Measurements from ENCODE around the gene VGLL2.
"Not testable (repeated sequence)": the region's sequence is repeated elsewhere in the genome, so short reads cannot be mapped to it uniquely, and the experiment has no call there.

The VGLL2 gene, protein sequence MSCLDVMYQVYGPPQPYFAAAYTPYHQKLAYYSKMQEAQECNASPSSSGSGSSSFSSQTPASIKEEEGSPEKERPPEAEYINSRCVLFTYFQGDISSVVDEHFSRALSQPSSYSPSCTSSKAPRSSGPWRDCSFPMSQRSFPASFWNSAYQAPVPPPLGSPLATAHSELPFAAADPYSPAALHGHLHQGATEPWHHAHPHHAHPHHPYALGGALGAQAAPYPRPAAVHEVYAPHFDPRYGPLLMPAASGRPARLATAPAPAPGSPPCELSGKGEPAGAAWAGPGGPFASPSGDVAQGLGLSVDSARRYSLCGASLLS

DNA sequence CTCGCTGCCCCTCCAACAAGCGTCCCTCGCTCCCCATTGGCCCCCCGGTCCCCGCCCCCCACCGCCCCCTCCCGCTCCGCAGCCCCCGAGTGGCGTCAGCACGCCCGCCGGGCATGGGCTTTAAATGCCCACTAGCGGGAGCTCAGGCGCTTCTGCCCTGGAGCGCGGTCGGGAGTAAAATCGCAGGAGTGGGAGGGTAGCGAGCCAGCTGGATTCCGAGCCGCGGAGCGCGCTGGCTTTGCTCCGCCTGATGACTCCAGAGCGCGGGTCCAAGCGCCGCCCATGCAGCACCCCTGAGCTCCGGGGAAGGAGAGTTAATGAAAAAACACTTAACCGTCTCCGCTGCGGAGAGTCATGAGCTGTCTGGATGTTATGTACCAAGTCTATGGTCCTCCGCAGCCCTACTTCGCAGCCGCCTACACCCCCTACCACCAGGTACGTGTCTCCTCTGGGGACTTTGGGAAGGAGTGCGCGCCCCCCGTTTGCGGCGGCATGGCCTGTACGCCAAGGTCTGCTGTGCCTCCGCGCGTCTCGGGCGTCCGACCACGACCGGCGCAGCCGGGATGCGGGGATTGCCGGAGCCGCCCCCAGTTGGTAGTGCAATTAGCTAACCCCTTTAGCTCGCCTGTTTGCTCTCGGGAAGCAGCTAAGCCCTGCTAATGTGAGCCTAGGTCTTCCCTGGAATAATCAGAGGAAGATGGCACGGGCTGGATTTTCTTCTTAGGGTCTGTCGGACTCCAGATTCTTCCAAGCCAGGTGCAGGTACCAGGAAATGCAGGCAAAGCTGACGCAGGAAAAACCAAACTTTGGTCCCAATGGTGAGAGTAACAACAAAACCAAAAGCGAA lies at the start of gene VGLL2:
Gene VGLL2 (plus strand): TSS at position 149 of the 847 bp plus-strand sequence. CDS start 206 bp downstream, at position 355.
- DNase-seq = peak; percentile 6

DNA sequence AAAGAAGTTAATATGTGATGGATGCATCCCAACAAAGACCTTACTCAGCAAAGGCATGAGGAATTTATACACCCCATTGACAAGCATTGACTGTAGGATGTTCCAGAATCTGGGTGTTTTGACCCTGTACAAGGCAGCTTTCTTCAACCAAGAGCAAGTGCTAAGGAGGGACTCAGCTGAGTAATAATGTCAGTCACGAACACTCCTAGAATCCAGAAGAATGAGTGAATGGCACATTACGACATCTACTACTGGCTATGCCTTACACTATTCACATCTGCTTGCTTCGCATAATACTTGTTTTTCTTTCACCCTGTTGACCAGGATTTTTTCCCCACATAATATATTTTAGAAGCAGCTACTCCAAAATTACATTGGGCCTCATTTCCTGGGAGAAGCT lies 42.5 kb upstream of the VGLL2 start:
- DNase-seq = no peak

DNA sequence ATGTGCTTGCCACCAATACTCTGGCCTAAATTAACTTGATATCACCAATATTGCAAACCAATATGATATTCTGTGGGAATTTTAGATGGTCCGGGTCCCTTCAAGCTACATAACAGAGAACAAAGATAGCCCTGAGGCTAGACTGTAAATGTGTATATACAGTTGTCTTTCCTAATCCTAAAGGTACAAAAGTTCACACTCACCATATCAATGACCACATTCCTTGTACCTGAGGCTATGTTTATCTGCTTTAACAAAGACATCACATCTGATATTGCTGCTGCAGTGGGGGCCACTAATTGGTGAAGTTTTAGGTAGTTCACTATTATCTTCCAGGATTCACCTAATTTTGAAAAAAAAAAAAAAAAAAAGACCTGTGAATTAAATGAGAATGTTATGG lies 38.6 kb upstream of the VGLL2 start:
- no peak for DNase-seq

DNA sequence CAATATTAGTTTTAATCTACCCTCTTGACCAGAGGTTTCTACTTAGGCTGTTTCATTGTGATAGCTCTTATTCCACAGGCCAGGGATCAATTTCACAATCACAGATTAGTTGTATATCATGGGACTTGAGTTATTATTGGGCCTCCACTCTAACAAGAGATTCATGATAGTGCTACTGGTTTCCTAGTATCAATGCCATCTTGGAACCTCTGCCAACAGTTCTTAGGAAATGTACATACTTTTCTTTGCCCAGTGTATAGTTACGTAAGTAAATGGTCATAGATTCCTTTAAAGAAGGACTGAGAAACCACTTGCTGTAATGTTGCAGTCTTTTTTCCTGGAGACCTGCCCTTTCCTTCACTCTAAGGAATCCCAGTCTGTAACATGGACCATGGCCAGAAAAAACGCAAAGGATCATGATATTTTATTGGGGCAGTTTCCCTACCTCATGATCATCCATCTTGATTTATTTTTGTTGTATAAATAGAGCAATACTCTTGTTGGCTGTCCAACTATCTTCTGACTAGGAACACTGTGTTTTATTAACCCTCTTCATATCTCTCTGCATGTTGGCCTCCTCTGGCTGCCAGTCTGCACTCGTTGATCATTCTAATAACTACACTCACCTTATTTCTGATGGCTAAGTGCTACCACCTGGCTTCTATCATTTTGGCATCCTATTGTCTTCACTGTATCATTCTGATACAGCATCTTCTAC lies 38.0 kb upstream of the VGLL2 start:
- DNase-seq = no peak

DNA sequence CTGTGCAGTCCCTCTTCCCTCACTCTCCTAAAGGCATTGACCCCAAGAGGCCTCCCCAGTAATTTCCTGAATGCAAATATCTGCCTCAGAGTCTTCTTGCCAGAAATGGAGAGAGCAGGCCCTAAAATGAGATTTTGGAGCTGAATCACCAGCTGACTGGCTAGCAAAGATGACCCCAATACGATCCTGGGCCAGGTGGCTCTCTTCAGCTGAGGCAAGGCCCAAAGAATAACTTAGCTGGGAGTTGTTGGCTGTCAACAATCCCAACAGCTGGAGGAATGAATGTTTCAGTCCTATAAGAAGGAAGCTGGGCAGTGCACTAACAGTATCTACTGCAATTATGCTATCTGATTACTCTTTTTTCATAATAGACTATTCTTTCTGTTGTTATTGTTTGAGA lies 37.2 kb upstream of the VGLL2 start:
- no peak for DNase-seq

DNA sequence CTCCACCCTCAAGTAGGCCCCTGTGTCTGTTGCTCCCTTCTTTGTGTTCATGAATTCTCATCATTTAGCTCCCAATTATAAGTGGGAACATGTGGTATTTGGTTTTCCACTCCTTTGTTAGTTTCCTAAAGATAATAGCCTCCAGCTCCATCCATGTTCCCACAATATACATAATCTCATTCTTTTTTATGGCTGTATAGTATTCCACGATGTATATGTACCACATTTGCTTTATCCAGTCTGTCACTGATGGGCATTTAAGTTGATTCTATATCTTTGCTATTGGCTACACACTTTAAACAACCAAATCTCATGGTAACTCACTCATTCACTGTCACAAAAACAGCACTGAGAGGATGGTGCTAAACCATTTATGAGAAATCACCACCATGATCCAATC lies 35.5 kb upstream of the VGLL2 start:
- DNase-seq = no peak

DNA sequence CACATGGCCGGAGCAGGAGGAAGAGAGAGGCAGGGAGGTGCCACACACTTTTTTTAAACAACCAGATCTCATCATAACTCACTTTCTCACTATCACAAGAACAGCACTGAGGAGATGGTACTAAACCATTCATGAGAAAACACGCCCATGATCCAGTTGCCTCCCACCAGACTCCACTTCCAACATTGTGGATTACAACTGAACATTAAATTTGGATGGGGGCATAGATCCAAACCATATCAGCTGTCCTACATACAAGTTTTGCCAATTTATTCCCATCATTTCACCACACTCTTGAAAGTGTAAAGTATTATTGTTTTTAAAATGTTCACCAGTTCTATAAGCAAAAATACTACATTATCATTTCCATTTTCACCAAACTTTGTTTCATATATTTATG lies 33.9 kb upstream of the VGLL2 start:
- DNase-seq = no peak

DNA sequence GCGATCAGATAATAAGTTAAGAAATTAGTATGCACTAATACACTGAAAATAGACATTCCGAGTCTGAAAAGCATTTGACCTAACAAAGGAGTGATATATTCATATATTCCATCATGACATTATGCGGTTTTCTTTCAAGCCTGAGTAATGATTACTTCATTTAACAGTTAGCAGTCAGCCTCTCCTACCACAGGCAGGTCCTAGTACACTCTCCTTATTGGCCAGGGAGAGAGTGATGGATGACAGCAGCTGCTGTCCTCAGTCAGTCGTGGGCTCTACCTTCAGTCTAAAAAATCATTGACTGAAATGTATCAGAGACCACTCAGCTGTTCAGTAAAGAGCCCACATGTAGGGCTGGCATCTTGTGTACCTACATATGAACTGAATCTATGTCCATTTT lies 33.2 kb upstream of the VGLL2 start:
- DNase-seq = no peak

DNA sequence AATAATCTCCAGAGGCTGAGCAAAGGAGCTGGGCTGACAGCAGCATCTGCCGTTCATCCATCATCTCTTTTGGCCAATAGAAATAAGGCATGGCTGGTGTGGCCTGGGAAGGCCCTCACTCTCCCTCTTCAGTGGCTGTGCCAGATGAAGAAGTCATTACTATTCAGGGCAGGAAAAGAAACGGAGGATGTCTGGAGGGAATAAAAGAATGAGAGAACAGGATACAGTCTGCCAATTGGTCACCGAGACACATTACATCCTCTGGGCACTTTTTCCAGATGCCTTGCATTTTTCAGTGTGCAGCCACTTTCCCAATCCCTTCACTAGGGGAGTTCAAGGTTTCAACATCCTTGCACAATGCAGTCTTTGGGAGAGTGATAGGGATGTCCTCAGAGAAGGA lies 32.2 kb upstream of the VGLL2 start:
- no peak for DNase-seq

DNA sequence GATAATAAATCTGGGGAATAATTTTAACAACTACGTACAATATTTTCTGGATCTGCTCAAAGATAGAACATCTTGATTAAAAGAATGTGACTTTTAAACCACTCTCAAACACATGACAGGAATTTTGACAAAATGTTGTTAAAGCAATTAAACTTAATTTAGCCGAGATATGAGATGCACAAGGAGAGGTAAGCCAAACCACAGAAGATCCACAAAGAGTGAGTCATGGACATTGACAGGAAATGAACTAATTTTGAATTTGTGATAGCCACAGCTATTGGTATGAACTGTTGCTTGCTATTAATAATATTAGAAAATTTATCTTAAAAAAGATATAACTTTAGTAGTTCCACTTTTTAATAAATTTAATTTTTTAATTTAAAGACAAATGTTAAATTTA lies 27.8 kb upstream of the VGLL2 start:
- no peak for DNase-seq

DNA sequence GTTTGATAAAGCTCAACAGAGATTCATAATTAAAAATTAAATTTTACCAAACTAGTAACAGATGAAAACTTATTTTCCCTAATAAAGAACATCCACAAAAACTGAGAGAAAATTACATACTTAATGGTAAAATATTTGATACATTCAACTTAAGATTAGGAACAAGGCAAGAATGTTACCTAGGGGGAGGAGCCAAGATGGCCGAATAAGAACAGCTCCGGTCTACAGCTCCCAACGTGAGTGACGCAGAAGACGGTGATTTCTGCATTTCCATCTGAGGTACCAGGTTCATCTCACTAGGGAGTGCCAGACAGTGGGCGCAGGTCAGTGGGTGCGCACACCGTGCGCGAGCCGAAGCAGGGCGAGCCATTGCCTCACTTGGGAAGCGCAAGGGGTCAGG lies 20.8 kb upstream of the VGLL2 start:
- DNase-seq = not testable (repeated sequence)

DNA sequence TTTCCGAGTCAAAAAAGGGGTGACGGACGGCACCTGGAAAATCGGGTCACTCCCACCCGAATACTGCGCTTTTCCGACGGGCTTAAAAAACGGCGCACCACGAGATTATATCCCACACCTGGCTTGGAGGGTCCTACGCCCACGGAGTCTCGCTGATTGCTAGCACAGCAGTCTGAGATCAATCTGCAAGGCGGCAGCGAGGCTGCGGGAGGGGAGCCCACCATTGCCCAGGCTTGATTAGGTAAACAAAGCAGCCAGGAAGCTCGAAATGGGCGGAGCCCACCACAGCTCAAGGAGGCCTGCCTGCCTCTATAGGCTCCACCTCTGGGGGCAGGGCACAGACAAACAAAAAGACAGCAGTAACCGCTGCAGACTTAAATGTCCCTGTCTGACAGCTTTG lies 20.4 kb upstream of the VGLL2 start:
- not testable (repeated sequence) for DNase-seq

DNA sequence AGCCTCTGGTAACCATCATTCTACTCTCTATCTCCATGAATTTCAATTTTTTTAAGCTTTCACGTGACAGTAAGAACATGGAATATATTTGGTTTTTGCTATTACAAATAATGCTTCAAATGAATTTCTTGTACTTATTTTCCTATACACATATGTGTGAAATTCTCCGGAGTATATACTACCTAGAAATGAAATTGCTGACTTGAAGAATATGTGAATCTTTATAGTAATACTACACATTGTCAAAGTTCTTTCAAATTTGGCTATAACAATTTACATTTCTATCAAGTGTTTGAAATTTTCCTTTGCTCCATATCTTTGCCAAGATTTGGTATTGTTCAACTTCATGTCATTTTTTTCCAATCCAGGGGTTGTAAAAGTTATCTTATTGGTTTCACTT lies 11.6 kb upstream of the VGLL2 start:
- DNase-seq = no peak

DNA sequence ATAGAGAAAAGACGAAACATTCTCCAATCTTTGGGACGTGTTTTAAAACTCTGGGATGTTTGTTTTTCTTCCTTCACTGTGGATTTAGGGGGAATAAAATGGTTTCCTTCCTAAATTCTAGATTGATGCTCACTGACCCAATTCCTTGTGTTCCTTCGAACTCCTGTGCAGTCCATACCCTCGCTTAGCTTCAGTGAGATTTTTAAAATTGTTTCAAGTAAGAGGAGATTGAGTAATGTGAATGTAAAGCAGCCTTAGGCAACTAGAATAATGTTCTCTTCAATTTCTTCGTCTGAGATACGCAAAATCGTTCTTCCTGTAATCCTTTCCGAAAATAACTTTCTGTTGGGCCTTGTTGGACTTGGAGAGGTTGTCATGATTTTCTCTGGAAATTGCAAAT lies 2.6 kb upstream of the VGLL2 start:
- no peak for DNase-seq

DNA sequence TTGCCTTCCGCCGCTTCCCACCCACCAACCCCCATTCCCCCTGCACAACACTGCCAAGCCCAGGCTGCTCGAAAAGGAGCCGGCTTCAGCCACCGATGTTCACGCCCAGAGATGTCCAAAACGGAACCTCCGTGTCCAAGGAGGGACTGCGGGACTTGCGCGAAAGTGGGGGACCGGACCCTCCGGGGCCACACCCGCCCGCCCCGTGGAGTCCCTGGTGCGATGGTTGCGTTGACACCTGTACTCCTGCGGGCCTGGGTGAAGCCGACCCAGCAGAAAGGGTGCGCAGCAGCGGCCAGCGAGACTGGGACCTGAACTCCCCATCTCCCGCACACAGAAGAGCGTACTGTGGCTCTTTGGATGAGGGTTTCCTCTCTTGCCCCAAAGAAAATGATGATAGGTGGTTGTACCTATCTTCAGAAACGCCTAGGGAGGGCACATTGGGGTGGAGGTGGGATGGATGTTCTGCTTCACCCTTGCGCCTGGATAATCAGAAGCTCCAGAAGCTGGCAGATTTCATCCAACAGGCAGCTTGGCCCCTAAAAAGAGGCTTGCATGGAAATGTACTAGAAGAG lies 1.9 kb upstream of the VGLL2 start:
- no peak for DNase-seq

DNA sequence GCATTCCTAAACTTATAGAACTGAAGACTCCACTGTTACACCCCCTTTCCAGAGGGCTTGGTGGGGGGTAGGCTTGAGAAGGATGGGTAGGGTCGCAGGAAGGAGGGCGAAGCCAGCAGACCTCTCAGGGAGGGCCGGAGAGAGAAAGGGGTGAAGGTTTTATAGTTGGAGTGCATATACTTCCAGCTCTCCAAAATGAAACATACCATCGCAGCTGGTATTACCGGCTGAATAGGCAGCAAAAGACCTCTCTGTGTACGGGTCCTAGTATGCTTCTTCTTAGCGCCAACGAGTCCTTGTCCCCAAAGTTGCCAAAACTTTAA lies 1.0 kb upstream of the VGLL2 start:
- DNase-seq = no peak

DNA sequence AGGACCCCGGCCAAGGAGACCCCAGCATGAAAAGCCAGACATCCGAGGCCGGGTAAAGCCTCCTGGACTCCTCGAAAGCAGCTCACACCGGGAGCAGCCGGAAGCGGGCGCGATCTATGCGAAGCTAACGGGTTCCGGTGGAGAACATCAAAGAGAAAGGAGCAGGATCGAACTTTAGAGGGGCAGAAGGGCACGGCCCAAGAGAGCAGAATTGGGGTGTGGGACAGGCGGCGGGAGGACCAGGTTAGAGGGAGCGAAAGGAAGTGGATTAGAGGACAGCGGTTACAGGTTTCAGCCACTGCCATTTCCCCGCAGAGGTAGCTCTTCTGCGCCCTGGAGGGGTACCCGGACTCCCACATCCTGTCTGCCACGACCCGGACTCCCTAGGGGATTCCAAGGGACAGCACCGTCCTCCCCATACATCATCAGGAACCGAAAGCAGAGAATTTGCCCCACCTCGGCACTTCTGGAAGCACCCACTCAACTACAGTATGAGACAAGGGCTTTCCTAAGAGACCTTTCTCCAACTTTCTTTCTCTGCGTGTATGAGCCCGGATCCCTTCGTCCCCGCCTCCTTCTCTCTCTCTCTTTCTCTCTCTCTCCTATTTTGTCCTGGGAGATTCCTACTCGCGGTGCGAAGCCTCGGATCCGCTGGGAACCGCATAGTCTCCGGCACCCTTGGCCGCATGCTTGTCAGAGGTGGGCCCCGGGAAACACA lies 507 bp upstream of the VGLL2 start:
- DNase-seq = no peak

DNA sequence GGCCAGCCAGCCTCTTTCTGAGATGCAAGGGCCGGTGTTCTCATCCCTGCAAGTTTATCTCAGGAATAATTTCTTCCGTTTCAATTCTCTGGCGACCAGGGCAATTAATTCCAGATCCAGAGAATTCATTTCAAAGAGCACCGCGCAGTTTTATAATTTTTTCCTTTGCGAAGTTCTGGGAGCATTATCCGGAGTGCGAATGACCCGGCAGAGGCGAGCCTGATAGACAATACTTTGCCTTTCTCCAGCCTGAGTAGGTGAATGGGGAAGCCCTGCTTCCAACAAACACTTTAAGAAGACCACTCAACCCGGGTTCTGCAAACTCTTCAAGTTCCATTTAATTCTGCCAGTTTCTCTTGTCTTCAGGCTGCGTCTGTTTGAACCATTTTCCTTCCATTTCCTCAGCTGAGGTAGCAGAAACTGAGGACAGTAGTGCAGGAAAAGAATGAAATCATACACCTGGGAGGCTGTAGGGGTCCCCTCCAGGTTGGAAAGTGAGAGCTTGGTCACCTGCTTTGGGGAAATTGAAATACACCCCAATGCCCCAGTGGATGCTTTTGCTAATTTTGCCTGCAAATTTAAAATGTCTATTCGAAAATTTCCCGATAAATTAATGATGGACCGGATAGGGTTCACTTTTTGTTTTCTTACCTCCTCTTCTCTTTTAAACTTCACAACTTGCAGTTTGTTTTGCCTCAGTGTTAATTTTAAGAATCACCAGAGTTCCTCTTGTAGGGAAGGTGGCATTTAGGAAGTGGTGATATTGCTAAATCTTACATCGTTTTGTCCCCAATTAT lies 1.1 kb downstream of the VGLL2 start:
- DNase-seq = no peak

DNA sequence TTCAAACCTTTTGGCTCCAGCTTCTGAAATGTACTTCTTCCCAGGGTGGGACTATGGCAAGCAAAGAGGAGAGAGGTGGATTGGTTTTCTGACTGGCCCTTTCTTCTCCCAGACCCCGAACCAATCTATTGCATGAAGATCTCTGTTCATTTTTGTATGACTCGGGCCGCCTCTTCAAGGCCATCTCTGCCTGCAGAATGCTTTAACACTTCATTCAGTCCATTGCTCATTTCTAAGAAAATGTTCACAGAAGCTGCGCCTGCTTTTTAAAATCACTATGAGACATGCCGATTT lies 1.6 kb downstream of the VGLL2 start:
- no peak for DNase-seq

DNA sequence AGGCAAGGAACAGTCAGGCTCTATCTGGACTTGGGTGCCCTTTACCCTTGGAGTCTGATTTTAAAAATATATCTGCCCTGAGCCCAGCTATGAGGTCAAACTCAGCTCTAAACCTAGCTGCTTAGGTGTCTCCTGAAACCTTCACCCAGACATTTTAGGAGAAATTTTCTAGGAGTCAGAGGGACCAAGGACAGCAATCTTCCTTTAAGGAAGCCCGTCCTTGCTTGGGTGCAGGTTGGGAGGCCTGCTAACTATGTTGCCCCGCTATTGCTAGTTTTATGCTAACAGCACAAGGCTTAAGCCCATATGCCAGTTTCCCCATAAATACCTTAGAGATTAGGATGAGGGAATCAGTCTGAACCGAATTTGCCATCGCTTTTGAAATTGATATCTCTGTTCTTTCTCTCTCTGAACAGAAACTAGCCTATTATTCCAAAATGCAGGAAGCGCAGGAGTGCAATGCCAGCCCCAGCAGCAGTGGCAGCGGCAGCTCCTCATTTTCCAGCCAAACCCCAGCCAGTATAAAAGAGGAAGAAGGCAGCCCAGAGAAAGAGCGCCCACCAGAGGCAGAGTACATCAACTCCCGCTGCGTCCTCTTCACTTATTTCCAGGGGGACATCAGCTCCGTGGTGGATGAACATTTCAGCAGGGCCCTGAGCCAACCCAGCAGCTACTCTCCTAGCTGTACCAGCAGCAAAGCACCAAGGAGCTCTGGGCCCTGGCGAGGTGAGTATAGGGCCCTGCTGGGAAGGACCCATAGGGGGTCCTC lies 2.6 kb downstream of the VGLL2 start:
- DNase-seq = no peak

DNA sequence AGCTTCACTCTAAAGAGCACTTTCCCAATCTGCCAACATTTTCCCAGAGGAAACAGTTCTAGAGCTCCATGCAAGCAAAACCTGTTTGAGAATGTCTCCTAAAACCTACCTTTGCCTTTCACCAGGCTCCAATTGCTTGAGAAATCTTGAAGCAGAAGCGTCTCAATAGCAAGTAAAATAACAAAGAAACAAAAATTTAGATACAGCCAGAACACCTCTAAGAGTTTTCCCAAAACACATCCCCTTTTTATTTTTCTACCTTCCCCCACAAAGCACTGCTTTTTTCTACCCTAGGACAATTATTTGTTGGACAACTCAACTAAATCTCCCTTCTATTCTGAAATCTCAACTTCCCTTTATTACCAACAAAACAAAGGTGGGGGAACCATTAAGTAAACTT lies 3.6 kb downstream of the VGLL2 start:
- DNase-seq = no peak
